ENCODE data around the gene AANAT.

- TF ChIP-seq CTCF (IDR thresholded peaks at IDR 0.05) (no peak), POLR2A (IDR thresholded peaks at IDR 0.05) (no peak)
Observed at GRCh38 chr17:76492989-76493501, 25.6 kb downstream of the AANAT start.
